ENCODE measurements around the gene SPCS1. TPM values are rescaled to one million over a fixed set of nuclear protein-coding genes. Genes with fewer than 3 reads are reported as not detected.
"Not testable (repeated sequence)": the region's sequence is repeated elsewhere in the genome, so short reads cannot be mapped to it uniquely, and the experiment has no call there.

SPCS1 gene
- total RNA-seq, 2 experiments from 2014 or later = 96.1 to 105 TPM

DNA sequence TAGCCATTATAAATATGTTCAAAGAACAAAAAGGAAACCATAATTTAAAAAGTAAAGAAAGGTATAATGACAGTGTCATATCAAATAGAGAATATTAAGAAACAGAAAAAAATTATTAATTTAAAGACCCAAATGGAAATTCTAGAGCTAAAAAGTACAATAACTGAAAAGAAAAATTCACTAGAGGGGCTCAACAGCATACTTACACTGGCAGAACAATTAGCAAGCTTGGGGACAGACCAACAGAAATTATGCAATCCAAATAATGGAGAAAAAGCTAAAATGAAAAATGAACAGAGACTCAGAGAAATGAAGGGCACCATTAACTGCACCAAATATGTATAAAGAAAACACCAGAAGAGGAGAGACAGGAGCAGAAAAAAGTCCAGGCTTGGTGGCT is 13.7 kb downstream of the SPCS1 start:
- no peak for ATAC-seq
- Mint-ChIP-seq H3K36me3 (ENCODE audit: low read depth) (peaks cover 14% of the 10 kb centered on the region), H3K4me1 (ENCODE audit: low read depth) (peaks cover 27% of the 10 kb centered on the region), H3K4me3 (no peak overlapping the region), H3K27me3 (ENCODE audit: low read depth) (no peaks in the 10 kb centered on the region), H3K9me3 (ENCODE audit: insufficient read depth) (peaks cover 3% of the 10 kb centered on the region), H3K27ac (no peak overlapping the region)
- ChIA-PET CTCF (no interaction called here), POLR2A (interaction anchor here (1.1 to 1.7 kb wide), 3 partner anchors 14 to 35 kb away, joined by 3 to 8 read pairs (median 3); partner anchors contain the start of genes GLT8D1 and SPCS1)
- no peak for DNase-seq

DNA sequence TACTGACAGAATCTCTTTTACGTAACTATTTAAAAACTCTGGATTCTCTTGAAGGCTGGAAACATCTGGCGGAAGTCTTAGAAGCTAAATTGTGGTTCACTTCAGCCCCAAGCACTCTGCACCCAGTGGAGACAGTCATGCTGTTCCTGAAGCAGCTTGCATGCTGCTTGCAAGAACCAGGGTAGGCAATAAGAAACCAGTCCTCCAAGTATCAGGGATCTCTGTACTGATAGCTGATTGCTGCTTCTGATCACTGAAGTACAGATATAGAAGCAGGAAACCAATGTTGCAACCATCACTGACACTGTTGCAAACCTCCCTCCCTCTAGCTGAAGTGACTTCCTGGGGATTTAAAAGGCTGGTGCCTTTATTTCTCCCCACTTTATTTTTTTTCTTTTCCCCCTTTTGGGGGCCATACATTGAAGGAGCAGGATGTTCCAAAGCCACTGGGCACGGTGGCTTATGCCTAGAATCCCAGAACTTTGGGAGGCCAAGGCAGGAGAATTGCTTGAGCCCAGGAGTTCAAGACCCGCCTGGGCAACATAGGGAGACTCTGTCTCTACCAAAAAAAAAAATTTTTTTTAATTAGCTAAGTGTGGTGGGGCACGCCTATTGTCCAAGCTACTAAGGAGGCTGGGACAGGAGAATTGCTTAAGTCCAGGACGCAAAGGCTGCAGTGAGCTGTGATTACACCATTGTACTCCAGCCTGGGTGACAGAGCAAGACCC is 15.3 kb downstream of the SPCS1 start:
- Mint-ChIP-seq H3K9me3 (ENCODE audit: insufficient read depth) (peaks cover 3% of the 10 kb centered on the region), H3K27me3 (ENCODE audit: low read depth) (no peaks in the 10 kb centered on the region), H3K4me1 (ENCODE audit: low read depth) (peaks cover 27% of the 10 kb centered on the region), H3K36me3 (ENCODE audit: low read depth) (peaks cover 14% of the 10 kb centered on the region), H3K27ac (peak overlapping the region; percentile 75), H3K4me3 (peak overlapping the region; percentile 6)
- ATAC-seq (peak; percentile 83), DNase-seq (peak; percentile 53)
- ChIA-PET CTCF (interaction anchor here (0.7 to 2.0 kb wide), 7 partner anchors 10 to 351 kb away, joined by 3 to 8 read pairs (median 3); partner anchors contain the start of genes GLT8D1 and SPCS1), POLR2A (interaction anchor here (0.5 to 1.7 kb wide), 6 partner anchors 15 to 627 kb away, joined by 3 to 8 read pairs (median 3); partner anchors contain the start of genes GLT8D1 and SPCS1)

DNA sequence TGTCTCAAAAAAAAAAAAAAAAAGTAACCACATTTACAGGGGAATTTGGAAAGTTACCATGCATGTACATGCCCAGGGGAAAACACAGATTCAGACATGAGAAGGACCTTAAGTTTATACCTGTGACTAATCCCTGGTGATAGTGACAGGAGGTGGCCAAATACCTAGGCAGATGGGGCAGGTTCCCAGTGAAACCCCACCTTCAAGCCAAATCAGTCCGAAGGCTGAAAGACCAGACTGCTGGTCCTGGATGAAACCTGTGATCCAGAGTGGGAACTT is 15.8 kb downstream of the SPCS1 start:
- ChIA-PET CTCF (interaction anchor here (1.1 to 2.0 kb wide), 3 partner anchors 9 to 351 kb away, joined by 3 to 8 read pairs (median 4); partner anchors contain the start of genes GLT8D1 and SPCS1), POLR2A (interaction anchor here (0.7 kb wide), 2 partner anchors 292 to 626 kb away, joined by 3 read pairs; no protein-coding TSS in a partner anchor)
- H3K36me3 Mint-ChIP-seq (ENCODE audit: low read depth) = peaks cover 14% of the 10 kb centered on the region
- no peak for DNase-seq
- peaks cover 3% of the 10 kb centered on the region for H3K9me3 Mint-ChIP-seq (ENCODE audit: insufficient read depth)
- no peaks in the 10 kb centered on the region for H3K27me3 Mint-ChIP-seq (ENCODE audit: low read depth)
- peaks cover 27% of the 10 kb centered on the region for H3K4me1 Mint-ChIP-seq (ENCODE audit: low read depth)
- H3K27ac Mint-ChIP-seq = peak overlapping the region; percentile 75
- H3K4me3 Mint-ChIP-seq = no peak overlapping the region
- no peak for ATAC-seq

DNA sequence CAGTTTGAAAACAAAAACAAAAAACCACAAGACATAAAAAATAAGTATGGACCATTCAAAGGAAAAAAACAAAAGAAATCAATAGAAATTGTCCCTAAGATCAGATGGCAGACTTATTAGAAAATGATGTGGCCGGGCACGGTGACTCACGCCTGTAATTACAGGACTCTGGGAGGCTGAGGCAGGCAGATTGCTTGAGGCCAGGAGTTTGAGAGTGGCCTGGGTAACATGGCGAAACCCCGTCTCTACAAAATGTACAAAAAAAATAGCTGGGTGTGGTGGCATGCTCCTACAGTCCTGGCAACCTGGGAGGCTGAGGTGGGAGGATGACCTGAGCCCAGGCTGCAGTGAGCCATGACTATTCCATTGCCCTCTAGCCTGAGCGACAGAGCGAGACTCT is 16.6 kb downstream of the SPCS1 start:
- peaks cover 4% of the 10 kb centered on the region for H3K9me3 Mint-ChIP-seq (ENCODE audit: insufficient read depth)
- no peak for ATAC-seq
- H3K4me1 Mint-ChIP-seq (ENCODE audit: low read depth) = peaks cover 27% of the 10 kb centered on the region
- POLR2A ChIA-PET = no interaction called here
- H3K36me3 Mint-ChIP-seq (ENCODE audit: low read depth) = peaks cover 17% of the 10 kb centered on the region
- no peak overlapping the region for H3K4me3 Mint-ChIP-seq
- CTCF ChIA-PET = no interaction called here
- H3K27me3 Mint-ChIP-seq (ENCODE audit: low read depth) = no peaks in the 10 kb centered on the region
- H3K27ac Mint-ChIP-seq = no peak overlapping the region
- no peak for DNase-seq

DNA sequence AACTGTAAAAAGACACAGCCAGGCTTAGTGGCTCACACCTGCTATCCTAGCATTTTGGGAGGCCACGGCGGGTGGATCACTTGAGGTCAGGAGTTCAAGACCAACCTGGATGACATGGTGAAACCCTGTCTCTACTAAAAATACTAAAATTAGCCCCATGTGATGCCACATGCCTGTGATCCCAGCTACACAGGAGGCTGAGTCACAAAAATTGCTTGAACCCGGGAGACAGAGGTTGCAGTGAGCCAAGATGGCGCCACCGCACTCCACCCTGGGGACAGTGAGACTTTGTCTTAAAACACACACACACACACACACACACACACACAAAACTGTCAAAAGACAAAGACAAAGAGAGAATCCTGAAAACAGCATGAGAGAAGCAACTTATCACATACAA is 18.0 kb downstream of the SPCS1 start:
- DNase-seq = no peak
- H3K36me3 Mint-ChIP-seq (ENCODE audit: low read depth) = peaks cover 23% of the 10 kb centered on the region
- ChIA-PET CTCF (interaction anchor here (1.0 kb wide), 1 partner anchor 18 kb away, joined by 4 read pairs; no protein-coding TSS in a partner anchor), POLR2A (no interaction called here)
- H3K4me1 Mint-ChIP-seq (ENCODE audit: low read depth) = peaks cover 28% of the 10 kb centered on the region
- H3K27ac Mint-ChIP-seq = no peak overlapping the region
- peaks cover 16% of the 10 kb centered on the region for H3K9me3 Mint-ChIP-seq (ENCODE audit: insufficient read depth)
- H3K4me3 Mint-ChIP-seq = no peak overlapping the region
- no peak for ATAC-seq
- no peaks in the 10 kb centered on the region for H3K27me3 Mint-ChIP-seq (ENCODE audit: low read depth)

DNA sequence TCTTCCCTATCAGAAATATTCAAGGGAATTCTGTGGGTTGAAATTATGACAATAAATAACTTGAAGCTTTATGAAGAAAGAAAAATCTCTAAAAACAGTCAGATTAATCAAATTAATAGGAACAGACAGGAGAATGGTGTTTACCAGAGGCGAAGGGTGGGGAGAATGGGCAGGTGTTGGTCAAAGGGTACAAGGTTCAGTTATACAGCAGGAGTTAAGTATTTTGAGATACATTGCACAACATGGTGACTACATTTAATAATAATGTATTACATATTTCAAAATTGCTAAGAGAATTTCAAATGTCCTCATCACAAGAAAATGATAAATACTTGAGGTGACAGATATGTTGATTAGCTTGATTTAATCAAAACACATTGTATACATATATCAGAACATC is 18.6 kb downstream of the SPCS1 start:
- Mint-ChIP-seq H3K27ac (no peak overlapping the region), H3K27me3 (ENCODE audit: low read depth) (no peaks in the 10 kb centered on the region), H3K9me3 (ENCODE audit: insufficient read depth) (peaks cover 18% of the 10 kb centered on the region), H3K4me3 (no peak overlapping the region), H3K36me3 (ENCODE audit: low read depth) (peaks cover 24% of the 10 kb centered on the region), H3K4me1 (ENCODE audit: low read depth) (peaks cover 29% of the 10 kb centered on the region)
- CTCF ChIA-PET = interaction anchor here (1.0 kb wide), 1 partner anchor 17 kb away, joined by 4 read pairs; no protein-coding TSS in a partner anchor
- ATAC-seq (no peak), DNase-seq (no peak)
- POLR2A ChIA-PET = no interaction called here

DNA sequence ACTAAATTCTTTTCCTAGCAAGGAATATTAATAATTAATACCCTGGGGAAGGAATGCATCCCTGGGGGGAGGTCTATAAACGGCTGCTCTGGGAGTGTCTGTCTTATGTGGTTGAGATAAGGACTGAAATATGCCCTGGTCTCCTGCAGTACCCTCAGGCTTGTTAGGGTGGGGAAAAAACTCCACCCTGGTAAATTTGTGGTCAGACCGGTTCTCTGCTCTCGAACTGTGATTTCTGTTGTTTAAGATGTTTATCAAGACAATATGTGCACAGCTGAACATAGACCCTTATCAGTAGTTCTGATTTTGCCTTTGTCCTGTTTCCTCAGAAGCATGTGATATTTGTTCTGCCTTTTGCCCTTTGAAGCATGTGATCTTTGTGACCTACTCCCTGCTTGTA is 22.8 kb downstream of the SPCS1 start:
- Mint-ChIP-seq H3K9me3 (ENCODE audit: insufficient read depth) (peaks cover 39% of the 10 kb centered on the region), H3K4me1 (ENCODE audit: low read depth) (peaks cover 13% of the 10 kb centered on the region), H3K36me3 (ENCODE audit: low read depth) (peaks cover 56% of the 10 kb centered on the region)
- DNase-seq; POLR2A ChIA-PET; H3K27ac Mint-ChIP-seq; H3K27me3 Mint-ChIP-seq (ENCODE audit: low read depth); CTCF ChIA-PET; ATAC-seq; H3K4me3 Mint-ChIP-seq: not testable (repeated sequence)

DNA sequence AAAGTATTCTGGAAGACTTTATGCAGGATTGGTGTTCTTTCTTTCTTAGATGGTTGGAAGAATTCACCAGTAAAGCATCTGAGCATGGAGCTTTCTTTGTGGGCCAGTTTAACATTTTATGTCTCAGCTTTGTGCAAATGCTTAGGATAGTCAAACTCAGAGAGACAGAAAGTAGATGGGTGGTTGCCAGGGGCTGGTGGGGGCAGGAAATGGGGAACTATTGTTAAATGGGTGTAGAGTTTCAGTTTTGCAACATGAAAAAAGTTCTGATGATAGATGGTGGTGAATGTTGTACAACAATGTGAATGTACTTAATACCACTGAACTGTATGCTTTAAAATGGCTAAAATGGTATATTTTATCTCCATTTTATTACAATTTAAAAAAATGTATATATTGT is 24.8 kb downstream of the SPCS1 start:
- H3K27ac Mint-ChIP-seq = peak overlapping the region; percentile 51
- peaks cover 13% of the 10 kb centered on the region for H3K4me1 Mint-ChIP-seq (ENCODE audit: low read depth)
- ATAC-seq (no peak), DNase-seq (no peak)
- ChIA-PET CTCF (interaction anchor here (1.2 to 1.8 kb wide), 2 partner anchors 10 to 13 kb away, joined by 3 to 4 read pairs; no protein-coding TSS in a partner anchor), POLR2A (no interaction called here)
- H3K4me3 Mint-ChIP-seq = no peak overlapping the region
- H3K36me3 Mint-ChIP-seq (ENCODE audit: low read depth) = peaks cover 71% of the 10 kb centered on the region
- H3K9me3 Mint-ChIP-seq (ENCODE audit: insufficient read depth) = peaks cover 42% of the 10 kb centered on the region
- H3K27me3 Mint-ChIP-seq (ENCODE audit: low read depth) = no peaks in the 10 kb centered on the region

DNA sequence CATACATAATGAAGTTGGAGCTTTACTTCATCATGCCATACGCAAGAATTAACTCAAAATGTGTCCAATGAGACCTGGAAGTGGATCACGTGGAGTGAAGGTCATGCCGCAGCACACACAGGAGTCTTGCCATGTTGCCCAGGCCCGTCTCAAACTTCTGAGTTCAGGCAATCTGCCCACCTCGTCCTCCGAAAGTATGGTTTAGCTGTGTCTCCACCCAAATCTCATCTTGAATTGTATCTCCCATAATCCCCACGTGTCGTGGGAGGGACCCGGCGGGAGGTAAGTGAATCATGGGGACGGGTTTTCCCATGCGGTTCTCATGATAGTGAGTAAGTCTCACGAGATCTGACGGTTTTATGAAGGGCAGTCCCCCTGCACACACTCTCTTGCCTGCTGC is 25.7 kb downstream of the SPCS1 start:
- ATAC-seq = no peak
- Mint-ChIP-seq H3K27me3 (ENCODE audit: low read depth) (no peaks in the 10 kb centered on the region), H3K27ac (no peak overlapping the region), H3K4me3 (no peak overlapping the region), H3K9me3 (ENCODE audit: insufficient read depth) (peaks cover 42% of the 10 kb centered on the region), H3K4me1 (ENCODE audit: low read depth) (peaks cover 13% of the 10 kb centered on the region), H3K36me3 (ENCODE audit: low read depth) (peaks cover 76% of the 10 kb centered on the region)
- POLR2A ChIA-PET = no interaction called here
- CTCF ChIA-PET = interaction anchor here (1.2 to 1.8 kb wide), 2 partner anchors 11 to 12 kb away, joined by 3 to 4 read pairs; no protein-coding TSS in a partner anchor
- no peak for DNase-seq

DNA sequence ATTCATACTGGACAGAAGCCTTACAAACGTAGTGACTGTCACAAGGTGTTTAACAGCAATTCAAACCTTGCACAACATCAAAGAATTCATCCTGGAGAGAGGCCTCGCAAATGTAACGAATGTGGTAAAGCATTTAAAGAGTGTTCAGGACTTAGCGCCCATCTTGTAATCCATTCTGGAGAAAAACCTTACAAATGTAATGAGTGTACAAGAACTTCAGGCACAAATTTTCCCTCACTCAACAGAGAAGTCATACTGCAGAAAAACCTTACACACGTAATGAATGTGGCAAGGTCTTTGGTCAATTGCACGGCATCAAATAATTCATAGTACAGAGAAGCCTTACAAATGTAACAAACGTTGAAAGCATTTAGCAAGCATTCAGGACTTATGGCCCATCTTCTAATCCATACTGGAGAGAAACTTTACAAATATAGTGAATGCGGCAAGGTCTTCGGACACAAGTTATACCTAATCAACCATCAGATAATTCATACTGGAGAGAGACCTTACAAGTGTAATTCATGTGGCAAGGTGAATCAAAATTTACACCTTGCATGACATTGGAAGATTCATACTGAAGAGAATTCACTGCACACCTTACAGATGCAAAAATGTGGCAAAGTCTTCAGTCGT is 27.5 kb downstream of the SPCS1 start:
- DNase-seq = no peak
- POLR2A ChIA-PET = no interaction called here
- H3K4me3 Mint-ChIP-seq = no peak overlapping the region
- ATAC-seq = no peak
- CTCF ChIA-PET = interaction anchor here (0.5 kb wide), 1 partner anchor 13 kb away, joined by 3 read pairs; no protein-coding TSS in a partner anchor
- no peaks in the 10 kb centered on the region for H3K27me3 Mint-ChIP-seq (ENCODE audit: low read depth)
- H3K27ac Mint-ChIP-seq = no peak overlapping the region
- H3K36me3 Mint-ChIP-seq (ENCODE audit: low read depth) = peaks cover 75% of the 10 kb centered on the region
- peaks cover 35% of the 10 kb centered on the region for H3K9me3 Mint-ChIP-seq (ENCODE audit: insufficient read depth)
- H3K4me1 Mint-ChIP-seq (ENCODE audit: low read depth) = peaks cover 13% of the 10 kb centered on the region

DNA sequence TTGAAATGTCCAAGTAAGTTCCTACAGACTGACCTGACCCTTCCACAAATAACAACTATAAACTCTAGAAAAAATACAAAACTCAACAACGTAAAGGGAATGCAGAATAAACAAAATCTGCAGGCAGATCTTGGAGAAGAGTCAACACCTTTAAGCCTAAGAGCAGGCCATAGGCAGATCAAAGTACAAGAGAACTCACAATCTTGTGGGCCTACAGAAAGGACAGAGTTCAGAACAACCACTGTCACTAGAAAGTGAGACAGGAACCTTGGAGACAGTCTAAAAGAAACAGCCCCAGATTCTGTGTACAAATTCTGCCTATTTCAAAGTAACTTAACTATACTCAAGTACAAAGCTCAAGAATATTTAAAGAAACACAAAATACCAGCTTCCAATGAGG is 33.8 kb downstream of the SPCS1 start:
- peaks cover 1% of the 10 kb centered on the region for H3K9me3 Mint-ChIP-seq (ENCODE audit: insufficient read depth)
- POLR2A ChIA-PET = no interaction called here

DNA sequence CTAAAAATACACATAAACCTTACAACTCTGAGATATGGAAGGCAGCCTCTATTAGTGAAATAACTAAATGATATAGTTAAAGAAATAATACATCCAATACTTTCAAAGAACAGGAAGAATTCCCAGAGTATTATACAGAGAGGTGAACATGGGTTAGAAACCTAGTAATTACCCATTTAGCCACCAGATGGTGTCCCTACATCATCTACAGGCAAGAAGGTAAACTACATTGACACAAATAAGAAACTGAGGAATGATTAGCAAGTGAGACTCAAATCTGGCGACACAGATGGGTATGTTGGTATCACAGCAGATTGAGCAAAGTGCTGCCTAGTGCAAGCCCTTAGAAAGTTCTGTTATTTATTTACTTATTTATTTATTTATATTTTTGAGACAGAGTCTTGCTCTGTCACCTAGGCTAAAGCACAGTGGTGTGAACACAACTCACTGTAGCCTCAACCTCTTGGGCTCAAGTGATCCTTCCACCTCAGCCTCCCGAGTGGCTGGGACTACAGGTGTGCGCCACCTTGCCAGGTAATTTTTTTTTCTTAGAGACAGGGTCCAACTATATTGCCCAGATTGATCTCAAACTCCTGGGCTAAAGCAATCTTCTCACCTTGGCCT is 36.6 kb downstream of the SPCS1 start:
- DNase-seq (peak; percentile 26), ATAC-seq (peak; percentile 53)
- no peaks in the 10 kb centered on the region for H3K4me1 Mint-ChIP-seq (ENCODE audit: low read depth)
- H3K36me3 Mint-ChIP-seq (ENCODE audit: low read depth) = peaks cover 31% of the 10 kb centered on the region
- no peaks in the 10 kb centered on the region for H3K27me3 Mint-ChIP-seq (ENCODE audit: low read depth)
- H3K27ac Mint-ChIP-seq = no peak overlapping the region
- no peaks in the 10 kb centered on the region for H3K9me3 Mint-ChIP-seq (ENCODE audit: insufficient read depth)
- POLR2A ChIA-PET = no interaction called here
- CTCF ChIA-PET = interaction anchor here (0.6 to 1.5 kb wide), 9 partner anchors 18 to 332 kb away, joined by 3 to 8 read pairs (median 4); no protein-coding TSS in a partner anchor
- H3K4me3 Mint-ChIP-seq = no peak overlapping the region

More for the DNA sequence above, 33.8 kb downstream of the SPCS1 start:
- no peak for DNase-seq
- H3K4me1 Mint-ChIP-seq (ENCODE audit: low read depth) = no peaks in the 10 kb centered on the region
- H3K27me3 Mint-ChIP-seq (ENCODE audit: low read depth) = no peaks in the 10 kb centered on the region
- no peak for ATAC-seq
- no peak overlapping the region for H3K4me3 Mint-ChIP-seq
- H3K27ac Mint-ChIP-seq = no peak overlapping the region
- H3K36me3 Mint-ChIP-seq (ENCODE audit: low read depth) = peaks cover 37% of the 10 kb centered on the region
- CTCF ChIA-PET = no interaction called here

Measured in activated CD8-positive, alpha-beta T cell treated with anti-CD3 and anti-CD28 coated beads, Interleukin-2, amount 10 ng/mL, durations not matched to agents 7 days and 5 days (primary cell).